A673 (cell line): ENCODE measurements around the gene STRIP1. TPM values are rescaled to one million over a fixed set of nuclear protein-coding genes. Genes with fewer than 3 reads are reported as not detected.
A peak's percentile ranks its signal among the peaks of the same experiment; 100 is the strongest.

Experiments used
- BruUV-seq: library from RNA; stranded (reverse); fragments of 400-500 nt; replicated peaks from 2 replicates; lab custom pipeline; 2021; lab: Mats Ljungman, UMichigan
- CTCF ChIA-PET: fragments of 300-600 bp; sonication (Branson Sonifier 250); formaldehyde crosslinking; loops from one replicate; lab custom pipeline; 2022; ENCODE audit warnings: antibody characterized with exemption; lab: Charles Lee
- POLR2A ChIA-PET: fragments of 300-600 bp; sonication (Branson Sonifier 250); formaldehyde crosslinking; loops from one replicate; lab custom pipeline; 2022; ENCODE audit warnings: antibody characterized with exemption; ENCODE audit not compliant: low non-redundant PET; lab: Charles Lee
- DNase-seq: peaks from one replicate; pipeline ENCODE4 v3.0.0-alpha.2; 2015; ENCODE audit warnings: low spot score
- H3K27ac ChIP-seq: fragments of 200-600 bp; sonication (generic); 2 replicates; pipeline ENCODE4 v1.5.1; 2016; ENCODE audit warnings: mixed run types, low read depth, mild to moderate bottlenecking, mixed read lengths, antibody characterized with exemption, low read length; ENCODE audit not compliant: poor library complexity, severe bottlenecking
- H3K27me3 ChIP-seq: fragments of 200-600 bp; sonication (generic); replicated peaks from 2 replicates; pipeline ENCODE4 v1.6.1; 2017; ENCODE audit warnings: mixed run types, low read depth, mild to moderate bottlenecking, mixed read lengths, antibody characterized with exemption, low read length; ENCODE audit not compliant: insufficient read depth, poor library complexity
- H3K36me3 ChIP-seq: fragments of 200-600 bp; sonication (generic); 2 replicates; pipeline ENCODE4 v1.6.1; 2016; ENCODE audit warnings: mixed run types, mild to moderate bottlenecking, mixed read lengths, antibody characterized with exemption, low read length; ENCODE audit not compliant: insufficient read depth, poor library complexity, severe bottlenecking
- H3K4me1 ChIP-seq: fragments of 200-600 bp; sonication (generic); 2 replicates; pipeline ENCODE4 v1.6.1; 2017; ENCODE audit warnings: mixed run types, mild to moderate bottlenecking, mixed read lengths, antibody characterized with exemption, low read length; ENCODE audit not compliant: insufficient read depth, poor library complexity, severe bottlenecking
- H3K4me3 ChIP-seq: fragments of 200-600 bp; sonication (generic); 2 replicates; pipeline ENCODE4 v1.5.1; 2016; ENCODE audit warnings: low read depth, mixed run types, mild to moderate bottlenecking, mixed read lengths, low read length; ENCODE audit not compliant: poor library complexity, severe bottlenecking
- H3K9me3 ChIP-seq: fragments of 200-600 bp; sonication (generic); 2 replicates; pipeline ENCODE4 v1.6.1; 2016; ENCODE audit warnings: mixed run types, low read depth, mild to moderate bottlenecking, mixed read lengths, antibody characterized with exemption, low read length; ENCODE audit not compliant: poor library complexity, severe bottlenecking
- CTCF ChIP-seq: fragments of 300-800, 200-600 bp; sonication (generic); conservative IDR thresholded peaks from 2 replicates; pipeline ENCODE4 v1.5.1; 2017; ENCODE audit warnings: low read depth, mild to moderate bottlenecking, antibody characterized with exemption, low read length, moderate library complexity, mixed read lengths
- EZH2 ChIP-seq: fragments of 200-600 bp; sonication (generic); IDR thresholded peaks from 2 replicates; pipeline ENCODE4 v1.6.1; 2017; ENCODE audit warnings: borderline replicate concordance, low read depth, mild to moderate bottlenecking, mixed read lengths, antibody characterized with exemption, low read length; ENCODE audit not compliant: poor library complexity, severe bottlenecking
- intact Hi-C: fragments of 100-400 bp; cut with micrococcal nuclease; formaldehyde crosslinking; loops from one replicate; pipeline ENCODE4 v1.10.0; 2022; ENCODE audit not compliant: unreplicated experiment
- total RNA-seq: library from RNA; stranded (reverse); gene quantifications from 2 replicates; pipeline ENCODE4 v1.2.3, GENCODE V29; 2021

The STRIP1 gene
- total RNA-seq, 1 experiment from 2014 or later: 57.7 TPM

- intact Hi-C loops: no loop called here
- POLR2A ChIA-PET: interaction anchor here (0.7 kb wide), 1 partner anchor 62 kb away, joined by 4 read pairs; no protein-coding TSS in a partner anchor
- Histone ChIP-seq H3K4me1 (peaks cover 8% of the 10 kb centered on the region), H3K27me3 (no peaks in the 10 kb centered on the region), H3K4me3 (peak overlapping the region; percentile 87), H3K27ac (peak overlapping the region; percentile 94), H3K9me3 (no peaks in the 10 kb centered on the region), H3K36me3 (peaks cover 11% of the 10 kb centered on the region)
- CTCF ChIA-PET: interaction anchor here (0.8 kb wide), 1 partner anchor 50 kb away, joined by 3 read pairs; the partner anchor contains the start of gene AHCYL1
- BruUV-seq: TSS peak; percentile 83
- no peak for DNase-seq
- no peak for TF ChIP-seq CTCF
- no peak for TF ChIP-seq EZH2
These were observed 379 bp upstream of the STRIP1 start for GRCh38 chr1:110034040-110034450.

DNA sequence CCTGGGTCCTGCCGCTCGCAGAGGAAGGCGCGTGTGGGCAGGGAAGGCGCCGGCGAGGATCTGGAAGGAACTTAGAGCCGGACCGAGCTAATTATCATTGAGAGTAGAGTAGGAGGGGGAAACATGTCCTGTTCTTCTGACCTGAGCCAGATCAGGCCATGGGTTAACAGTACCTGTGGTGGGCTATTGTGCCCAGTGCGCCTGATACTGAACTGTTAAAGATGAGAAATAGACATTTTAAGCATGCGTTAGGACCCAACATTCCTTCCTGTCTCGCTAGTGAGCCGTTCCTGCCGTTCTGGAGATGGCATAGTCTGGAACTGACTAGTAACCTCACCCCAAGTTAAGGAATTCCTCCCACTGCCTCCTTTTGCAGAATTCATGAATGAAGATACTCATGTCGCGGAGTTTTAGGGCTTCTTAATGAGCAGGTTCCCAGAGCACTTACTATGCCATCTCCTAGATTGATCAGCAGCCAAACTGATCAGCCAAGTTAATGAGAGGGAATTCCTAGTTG is 870 bp downstream of the STRIP1 start:
- no peak for DNase-seq
- H3K27ac ChIP-seq: peak overlapping the region; percentile 94
- POLR2A ChIA-PET: no interaction called here
- peak overlapping the region; percentile 87 for H3K4me3 ChIP-seq
- no peaks in the 10 kb centered on the region for H3K27me3 ChIP-seq
- intact Hi-C loops: no loop called here
- BruUV-seq: no TSS peak
- H3K36me3 ChIP-seq: peaks cover 23% of the 10 kb centered on the region
- no peaks in the 10 kb centered on the region for H3K9me3 ChIP-seq
- no peak for TF ChIP-seq CTCF
- TF ChIP-seq EZH2: no peak
- CTCF ChIA-PET: no interaction called here
- peaks cover 8% of the 10 kb centered on the region for H3K4me1 ChIP-seq

- DNase-seq: no peak
- ChIA-PET POLR2A (interaction anchor here (0.5 kb wide), 1 partner anchor 62 kb away, joined by 3 read pairs; no protein-coding TSS in a partner anchor), CTCF (no interaction called here)
- Histone ChIP-seq H3K36me3 (peaks cover 53% of the 10 kb centered on the region), H3K27me3 (no peaks in the 10 kb centered on the region), H3K4me1 (peaks cover 8% of the 10 kb centered on the region), H3K4me3 (no peak overlapping the region), H3K27ac (no peak overlapping the region), H3K9me3 (no peaks in the 10 kb centered on the region)
- intact Hi-C loops: no loop called here
- TF ChIP-seq CTCF (no peak), EZH2 (no peak)
- BruUV-seq: no TSS peak
These were observed 3.8 kb downstream of the STRIP1 start for GRCh38 chr1:110038271-110038670.
